GM21515 (cell line): ENCODE measurements around the gene HDLBP.

ENCODE experiments used
- ATAC-seq: cut with Tn5 transposase; IDR thresholded peaks from one replicate; pipeline ENCODE4 v1.9.1; 2021; ENCODE audit not compliant: unreplicated experiment

The HDLBP gene

DNA sequence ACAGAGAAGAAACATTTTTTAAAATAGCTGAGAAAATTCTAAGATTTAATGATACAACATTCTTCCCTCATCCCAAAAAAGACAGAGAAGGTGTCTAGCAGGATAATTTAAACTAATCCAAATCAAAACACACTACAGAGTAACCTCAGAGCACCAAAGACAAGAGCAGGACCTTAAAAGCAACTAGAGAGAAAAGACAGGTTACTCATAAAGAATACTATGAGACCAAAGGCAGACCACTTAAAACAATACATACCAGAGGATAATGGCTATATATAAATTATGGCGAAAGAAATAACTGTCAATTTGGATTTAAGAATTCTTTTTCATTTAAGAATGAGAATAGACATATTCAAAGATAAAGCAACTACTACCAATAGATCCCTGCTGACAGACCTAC lies 40.0 kb downstream of the HDLBP start:
- ATAC-seq: no peak

DNA sequence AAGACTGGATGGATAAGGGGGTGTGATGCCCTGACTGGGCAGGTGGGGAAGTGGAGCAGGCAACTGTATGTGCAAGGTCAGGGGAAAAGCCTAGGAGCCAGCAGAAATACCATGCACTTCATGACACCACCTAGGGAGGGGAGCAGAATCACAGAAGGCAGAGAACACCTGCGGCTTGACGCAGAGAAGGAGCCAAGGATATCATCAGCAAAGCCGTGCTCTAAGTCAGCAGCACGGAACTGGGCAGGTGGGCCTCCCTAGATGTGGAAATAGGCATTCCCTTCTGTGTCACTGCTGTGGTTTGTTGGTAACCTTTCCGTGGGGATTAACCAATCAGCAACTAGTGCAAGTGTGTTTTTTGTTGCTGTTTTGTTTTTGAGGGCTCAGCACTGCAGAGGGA lies 41.3 kb downstream of the HDLBP start:
- no peak for ATAC-seq

DNA sequence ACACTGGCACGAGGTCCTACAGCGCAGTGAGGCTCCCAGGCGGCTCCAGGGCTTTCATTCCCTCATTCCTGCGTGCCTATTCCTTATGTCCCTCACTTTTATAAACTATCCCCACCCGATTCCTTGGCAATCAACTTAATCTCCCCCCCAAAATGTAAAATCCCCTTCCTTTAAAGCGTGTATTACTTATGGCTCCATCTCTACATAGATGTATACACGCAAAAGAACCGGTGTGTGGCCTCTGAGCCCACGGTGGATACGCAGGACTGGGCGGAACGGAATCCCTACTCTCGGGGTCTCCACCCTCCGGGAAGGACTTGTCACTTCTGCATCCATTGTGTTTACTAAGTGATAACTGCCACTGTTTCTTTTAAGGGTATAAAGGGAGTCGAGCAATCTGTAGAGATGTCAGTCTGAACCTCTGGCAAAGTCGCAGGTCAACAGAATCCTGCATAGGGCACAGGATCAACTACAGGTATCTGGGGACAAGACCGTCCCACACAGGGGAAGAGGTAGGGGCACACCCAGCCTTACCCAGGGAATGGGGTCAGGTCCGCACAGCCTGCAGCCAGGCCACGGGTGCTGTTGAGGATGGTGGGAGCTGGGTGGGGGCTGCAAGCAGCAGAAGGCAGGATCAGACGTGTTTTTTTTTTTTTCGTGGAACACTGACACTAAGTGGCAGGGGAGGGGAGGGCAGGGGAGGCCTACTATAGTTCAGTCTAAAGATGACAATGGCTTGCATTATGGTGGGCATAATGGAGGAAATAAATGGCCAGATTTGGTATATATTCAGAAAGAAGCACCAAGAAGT lies 42.1 kb downstream of the HDLBP start:
- no peak for ATAC-seq

DNA sequence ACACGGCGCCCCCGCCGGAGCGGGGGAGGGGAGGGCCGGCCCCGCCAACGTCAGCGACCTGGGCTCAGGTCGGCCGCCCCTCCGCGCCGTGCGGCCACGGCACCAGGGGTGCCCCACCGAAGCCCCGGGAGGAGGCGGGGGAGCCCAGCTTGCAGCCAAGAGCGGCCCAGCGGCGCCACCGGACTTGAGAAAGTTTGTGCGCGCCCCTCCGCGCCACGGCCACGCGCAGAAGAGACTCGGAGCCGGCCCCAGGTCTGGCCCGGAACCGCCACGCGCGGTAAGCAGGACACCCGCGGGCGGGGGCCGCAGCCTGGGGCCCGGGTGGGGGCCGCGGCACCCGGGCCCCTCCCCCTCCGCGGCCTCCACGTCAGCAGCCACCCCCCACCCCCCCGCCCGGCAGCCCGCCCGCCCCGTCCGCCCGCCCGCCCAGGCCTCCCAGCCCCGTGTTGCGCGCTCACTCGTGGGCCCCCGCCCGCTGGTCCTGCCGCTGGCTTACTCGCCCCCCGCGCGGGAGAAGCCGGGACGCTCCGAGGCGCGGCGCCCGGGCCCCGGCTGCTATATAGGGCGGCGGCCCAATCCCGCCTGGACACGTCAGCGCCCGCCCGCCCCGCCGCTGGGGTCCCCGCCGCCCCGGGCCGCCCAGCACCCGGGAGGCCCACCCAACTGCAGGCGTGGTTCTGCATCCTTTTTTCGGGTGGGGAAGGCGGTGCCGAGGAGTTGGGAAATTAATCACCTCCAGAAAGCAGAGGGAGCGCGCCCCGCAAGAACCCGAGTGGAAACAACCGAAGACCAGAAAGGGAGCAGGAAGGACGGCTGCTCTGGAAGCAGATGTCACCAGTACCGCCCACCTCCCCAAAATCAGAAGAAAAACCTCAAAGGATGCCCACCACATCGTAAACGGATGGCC lies 42.9 kb downstream of the HDLBP start:
- peak; percentile 52 for ATAC-seq

DNA sequence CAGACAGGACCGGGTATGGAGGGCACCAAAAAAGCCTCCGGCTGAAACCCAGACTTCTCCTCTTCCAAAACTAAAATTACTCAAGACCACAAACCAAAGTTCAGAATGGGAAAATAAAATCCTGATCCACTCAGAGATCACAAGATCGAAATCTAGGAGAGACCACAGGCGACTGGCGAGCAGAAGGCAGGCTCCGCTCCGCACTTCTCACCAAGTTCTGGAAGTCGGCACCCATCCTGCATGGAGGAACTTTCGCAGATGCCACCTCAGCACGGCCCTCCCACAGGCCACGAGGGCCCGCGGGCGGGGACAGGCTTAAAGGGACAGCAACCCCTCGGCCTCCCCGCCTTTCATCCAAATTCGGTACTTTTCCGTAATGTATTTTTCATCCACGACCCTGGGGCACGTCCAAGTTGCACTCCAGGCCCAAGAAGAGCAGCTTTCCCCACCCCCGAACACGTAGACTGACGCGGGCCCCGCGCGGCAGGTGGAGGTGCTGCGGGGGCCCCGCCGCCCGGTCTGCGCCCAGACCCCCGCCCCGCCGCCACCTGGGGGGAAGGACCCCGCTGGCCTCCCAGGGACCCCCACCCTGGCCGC lies 43.7 kb downstream of the HDLBP start:
- ATAC-seq: peak; percentile 34

DNA sequence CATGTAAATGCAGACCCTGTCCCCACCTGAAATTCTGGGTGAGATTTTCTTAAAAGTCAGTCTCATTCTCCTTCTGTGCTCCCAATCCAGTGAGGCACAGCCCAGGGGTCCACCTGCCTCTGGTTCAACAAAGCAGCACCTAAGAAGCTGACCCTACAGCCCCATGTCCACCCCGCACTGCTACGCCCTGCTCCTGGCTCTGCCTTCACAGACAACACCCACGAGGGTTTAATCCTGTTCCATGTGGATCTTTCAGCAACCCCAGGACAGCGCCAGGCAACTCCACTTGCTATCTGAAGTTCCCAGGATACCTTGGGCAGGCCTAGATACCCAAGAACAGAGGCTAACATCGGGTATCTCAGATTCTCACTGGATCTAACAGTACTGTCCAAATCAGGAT lies 44.9 kb downstream of the HDLBP start:
- ATAC-seq: no peak

DNA sequence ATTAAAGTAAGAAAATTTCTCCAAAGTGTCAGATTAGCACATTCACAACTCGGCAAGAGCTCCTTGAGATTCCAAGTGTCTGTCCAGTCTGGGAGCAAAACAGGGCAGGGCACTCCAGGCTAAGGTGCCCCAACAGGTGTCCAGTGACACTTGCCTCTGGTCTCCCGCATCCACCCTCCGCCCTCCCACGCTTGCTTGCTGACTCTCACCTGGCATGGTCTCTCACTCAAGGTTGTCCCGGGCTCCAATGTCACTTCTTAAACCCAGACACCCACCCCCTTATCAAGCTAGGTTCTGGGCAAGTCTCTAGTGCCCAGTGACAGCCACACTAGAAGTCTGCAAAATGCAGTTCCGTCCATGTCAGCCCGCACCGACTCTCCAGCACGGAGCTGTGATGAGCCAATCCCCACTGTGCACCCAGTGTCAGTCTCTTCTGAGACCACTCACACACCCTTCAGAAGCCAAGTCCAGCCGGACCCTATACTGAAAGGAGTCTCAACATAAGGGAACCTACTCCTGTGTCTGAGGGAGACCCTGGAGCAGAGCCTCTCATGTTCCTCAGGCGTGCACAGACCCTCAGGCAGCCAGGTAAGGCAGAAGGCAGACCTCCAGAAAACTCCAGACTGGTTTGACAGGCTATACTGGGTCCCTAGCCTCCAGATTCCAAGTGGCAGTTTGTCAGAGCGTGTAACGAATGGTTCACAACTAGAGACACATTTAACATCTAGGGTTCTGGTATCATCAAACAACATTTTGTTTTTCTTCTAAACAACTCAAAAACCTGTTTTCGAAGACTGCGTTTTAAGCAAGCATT lies 45.6 kb downstream of the HDLBP start:
- no peak for ATAC-seq

DNA sequence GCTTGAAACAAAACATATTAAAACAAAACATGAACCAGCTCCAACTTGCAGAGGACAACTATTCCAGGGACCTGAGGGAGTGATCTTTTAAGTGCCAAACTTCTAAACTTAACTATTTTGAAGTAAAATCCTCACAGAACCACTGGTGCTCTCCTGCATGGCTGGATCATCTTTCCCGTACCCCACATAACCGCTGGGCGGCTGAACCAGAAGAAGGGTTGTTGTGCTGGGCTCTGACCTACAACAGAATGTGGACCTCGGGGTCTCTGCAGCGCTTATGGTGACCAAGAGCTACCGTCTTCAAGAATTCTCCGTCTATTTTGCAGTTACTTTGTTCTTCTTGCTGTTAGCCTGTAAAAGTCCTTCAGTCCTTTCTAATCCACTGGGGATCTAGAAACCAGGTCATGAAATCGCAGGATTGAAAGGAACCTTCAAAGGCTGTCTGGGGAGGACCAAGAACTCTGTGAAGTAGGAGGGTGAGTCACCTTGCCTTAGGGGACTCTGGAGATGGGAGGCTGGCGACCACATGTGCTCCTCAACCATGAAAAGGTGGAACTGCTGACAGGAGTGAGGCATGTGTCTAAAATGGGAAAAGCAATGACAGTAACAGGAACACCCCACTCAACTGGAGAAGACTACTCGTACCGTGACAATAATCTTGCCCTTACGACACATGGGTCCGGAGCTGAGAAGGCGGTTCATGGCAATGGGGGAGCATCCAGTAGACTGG lies 46.6 kb downstream of the HDLBP start:
- ATAC-seq: no peak

DNA sequence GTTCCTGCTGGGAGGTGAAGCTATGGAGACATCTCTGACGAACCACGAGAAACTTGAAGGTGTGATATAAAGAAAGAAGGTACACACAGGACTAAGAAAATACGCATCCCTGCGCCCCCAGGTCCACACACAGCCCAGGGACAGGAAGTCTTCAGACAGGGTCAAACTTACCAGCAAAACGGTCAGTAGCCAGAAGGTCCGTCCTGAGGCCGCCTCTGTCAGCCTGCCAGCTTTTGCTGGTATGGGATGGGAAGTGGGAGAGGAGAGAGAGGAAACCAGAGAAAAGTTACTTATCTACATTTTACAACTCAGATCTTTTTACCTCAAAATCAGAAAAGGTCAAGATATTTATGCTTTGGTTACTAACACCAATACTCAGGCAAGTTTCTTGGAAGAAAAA lies 47.2 kb downstream of the HDLBP start:
- ATAC-seq: no peak

DNA sequence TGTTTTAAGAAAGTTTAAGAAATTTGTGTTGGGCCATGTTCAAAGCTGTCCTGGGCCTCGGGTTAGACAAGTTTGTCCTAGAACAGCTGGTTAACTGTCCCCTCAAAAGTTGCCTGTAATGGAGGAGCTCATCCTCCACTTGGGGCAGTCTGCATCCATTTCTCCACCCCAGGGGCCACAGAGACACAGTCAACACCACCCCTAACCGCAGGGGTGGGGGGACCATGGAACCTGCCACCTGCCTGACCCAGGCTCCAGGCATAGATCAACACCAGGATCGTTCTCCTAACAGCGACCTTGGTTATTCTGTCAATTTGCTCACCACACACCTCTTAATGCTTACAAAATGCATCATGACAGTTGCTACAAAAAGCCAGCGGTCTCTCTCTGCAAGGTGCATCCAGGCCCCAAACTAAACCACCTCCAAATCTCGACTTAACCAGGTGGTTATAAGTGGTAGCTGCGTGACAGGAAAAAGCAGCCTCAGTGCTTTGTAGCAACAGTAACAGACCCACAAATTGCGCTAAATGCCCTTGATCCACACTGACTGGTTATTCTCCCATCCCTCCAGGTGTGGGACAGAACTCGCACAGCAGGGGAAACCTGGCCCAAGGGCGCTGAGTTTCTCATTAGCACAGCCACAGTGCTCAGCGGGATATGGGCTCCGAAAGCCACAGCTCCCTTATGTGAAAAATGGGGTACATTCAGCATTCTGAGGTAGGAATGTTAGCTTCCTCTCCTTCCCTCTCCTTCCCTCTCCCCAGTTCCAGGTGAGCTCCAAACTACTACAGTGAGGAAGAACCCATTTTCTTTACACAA lies 48.0 kb downstream of the HDLBP start:
- no peak for ATAC-seq

DNA sequence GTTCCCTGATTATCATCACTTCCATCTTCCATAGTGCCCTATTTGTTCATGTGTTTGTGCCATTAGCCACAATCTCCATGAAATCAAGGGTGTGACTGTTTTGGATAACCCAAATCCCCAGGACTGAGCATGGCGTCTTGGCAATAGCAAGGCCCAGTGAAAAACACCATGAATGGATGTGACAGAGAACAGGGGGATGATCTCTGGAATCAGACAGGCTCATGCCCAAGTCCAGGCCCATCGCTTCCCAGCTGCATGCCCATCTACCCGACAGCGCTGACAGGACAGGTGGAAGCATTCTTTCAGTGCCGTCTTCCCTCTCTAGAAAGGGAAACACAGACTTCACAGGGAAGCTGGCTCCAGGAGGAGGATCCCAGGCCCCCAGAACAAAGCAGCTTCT lies 50.0 kb downstream of the HDLBP start:
- ATAC-seq: no peak

DNA sequence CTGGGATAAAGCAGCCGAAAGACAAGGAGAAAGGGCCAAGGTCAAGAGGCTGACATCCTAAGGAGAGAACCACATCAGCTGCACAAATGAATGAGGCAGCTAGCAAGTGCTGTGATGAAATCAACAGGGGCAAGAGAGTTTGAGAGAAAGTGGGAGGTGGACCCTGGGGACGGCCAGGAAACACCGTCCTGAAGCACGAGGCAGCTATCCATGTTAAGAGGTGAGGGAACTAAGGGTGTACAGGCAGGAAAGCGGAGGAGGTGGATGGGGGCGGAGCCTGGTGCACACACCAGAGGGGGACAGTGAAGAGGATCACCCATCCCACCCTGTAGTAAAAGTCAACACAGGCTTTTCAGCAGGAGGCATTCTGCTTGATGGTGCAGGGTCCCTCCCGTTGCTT lies 52.4 kb downstream of the HDLBP start:
- ATAC-seq: no peak

DNA sequence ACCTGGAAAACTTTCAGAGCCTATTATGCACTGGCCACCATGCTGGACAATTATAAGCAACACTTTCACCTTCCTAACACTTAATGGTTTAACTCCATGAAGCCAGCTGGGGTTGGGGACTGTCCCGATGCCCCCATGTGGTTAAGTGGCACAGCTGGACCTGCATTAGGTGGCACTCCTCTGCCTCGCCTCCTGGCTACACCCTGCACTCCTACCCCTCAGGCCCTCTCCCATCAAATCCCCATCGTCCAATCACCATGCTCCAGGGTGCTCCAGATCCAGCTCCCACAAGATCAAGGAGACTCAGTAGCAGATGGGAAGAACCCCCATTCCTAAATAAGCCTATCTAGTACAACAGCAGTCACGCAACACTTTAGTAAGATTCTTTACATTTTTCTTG lies 53.8 kb downstream of the HDLBP start:
- ATAC-seq: no peak

DNA sequence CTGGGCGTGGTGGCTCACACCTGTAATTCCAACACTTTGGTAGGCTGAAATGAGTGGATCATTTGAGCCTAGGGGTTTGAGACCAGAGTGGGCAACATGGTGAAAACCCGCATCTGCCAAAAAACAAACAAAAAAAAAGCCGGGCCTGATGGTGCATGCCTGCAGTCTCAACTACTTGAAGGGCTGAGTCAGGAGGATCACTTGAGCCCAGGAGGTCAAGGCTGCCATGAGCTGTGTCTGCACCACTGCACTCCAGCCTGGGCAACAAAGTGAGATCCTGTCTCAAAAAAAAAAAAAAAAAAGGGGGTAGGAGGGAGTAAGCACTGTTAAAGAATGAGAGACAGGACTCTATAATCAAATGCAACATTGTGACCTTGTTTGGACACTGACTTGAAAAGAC lies 54.6 kb downstream of the HDLBP start:
- ATAC-seq: no peak

DNA sequence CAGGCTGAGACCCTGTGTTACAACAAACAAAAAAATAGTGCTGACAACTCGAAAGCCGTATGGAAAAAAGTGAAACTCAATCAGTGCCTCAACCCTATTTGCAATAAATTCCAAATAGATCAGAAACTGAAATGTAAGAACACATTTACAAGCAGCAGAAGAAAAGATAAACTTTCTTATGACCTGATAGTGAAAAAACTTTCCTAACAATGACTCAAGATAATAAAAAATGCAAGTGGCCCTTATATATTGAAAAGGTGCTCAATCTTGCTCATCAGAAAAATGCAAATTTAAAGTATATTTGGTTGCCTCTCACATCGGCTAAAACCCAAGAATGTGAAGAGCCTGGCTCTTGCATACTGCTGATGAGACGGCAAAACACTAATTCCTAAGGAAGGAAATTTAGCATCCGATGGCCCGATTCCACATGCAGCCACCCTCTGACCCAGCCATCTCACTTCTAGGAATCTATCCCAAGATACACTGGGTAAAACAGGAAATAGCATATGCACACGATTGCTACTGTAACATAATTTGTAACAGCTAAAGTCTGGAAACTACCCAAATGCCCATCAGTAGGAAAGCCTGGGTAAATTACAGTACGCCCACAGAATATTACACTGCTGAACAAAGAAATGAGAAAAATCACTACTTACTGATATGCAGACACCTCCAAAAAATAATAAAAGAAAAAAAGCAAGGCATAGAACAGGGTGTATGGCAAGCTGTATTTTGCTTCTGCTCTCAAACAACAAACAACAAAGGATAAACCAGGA lies 56.8 kb downstream of the HDLBP start:
- no peak for ATAC-seq

DNA sequence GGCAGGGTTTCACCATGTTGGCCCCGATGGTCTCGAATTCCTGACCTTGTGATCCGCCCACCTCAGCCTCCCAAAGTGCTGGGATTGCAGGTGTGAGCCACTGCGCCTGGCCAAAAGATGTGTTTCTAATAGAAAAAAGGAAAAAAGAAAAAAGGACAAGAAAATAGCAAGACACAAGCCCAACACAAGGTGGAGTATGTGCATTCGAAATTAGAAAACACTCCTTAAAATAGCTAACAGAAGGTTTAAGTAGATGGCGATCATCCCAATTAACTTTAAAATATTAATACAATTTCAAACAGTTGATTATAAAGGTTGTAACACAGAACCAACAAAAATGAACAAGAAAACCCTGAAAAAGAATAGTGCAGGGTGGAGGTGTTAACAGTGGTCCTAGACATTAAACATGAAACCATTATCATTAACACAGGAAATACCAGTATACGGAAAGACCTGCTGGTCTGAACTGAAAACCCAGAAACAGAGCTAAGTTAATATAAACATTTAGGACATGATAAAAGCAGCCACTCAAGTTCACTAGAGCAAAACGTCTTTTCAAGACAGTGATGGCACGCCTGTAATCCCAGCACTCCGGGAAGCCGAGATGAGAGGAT lies 57.9 kb downstream of the HDLBP start:
- no peak for ATAC-seq

DNA sequence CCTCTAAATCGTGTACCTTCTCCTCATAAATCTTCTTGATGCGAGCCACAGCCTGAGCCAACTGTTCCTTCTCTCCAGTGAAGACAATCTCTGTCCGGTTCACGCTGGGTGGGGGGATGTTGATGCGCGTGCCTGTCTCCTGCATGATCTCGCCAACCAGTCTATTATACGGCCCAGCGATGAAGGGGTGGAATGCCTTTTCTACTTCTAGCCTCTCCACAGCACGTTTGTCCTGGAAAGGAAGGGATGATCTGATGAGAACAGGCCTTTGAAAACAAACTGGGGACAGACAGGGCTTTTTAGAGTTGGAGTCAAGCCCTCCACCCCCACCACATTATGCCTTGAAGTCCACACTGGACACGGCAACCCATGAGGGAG lies 59.3 kb downstream of the HDLBP start:
- no peak for ATAC-seq

DNA sequence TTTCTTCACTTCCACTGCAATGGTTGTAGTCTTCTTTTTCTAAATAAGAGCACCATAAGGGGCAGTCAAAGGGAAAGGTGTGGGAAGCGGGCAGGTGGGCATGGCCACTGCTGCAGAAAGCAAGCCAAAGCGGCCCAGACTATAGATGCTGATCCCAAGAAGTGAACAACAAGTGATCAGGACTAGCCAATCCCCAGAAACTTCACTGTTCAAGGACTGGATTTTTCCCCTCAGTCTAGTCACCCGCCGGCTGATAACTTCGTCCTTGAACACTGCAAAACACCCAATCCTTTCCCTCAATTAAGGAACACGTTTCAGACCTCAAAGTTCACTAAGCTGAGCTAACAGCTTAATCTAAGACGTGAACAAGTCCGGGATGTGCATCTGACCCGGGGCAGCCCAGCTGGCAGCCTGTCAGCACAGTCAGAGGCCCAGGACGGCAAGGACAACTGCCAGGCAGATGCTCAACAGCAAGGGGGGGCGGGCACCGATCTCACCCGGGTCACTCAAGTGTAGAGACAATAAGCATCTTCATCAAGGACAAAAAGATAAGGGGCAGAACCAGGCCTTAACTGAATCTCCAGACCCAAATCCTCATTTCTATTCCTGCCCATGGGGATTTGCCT lies 59.8 kb downstream of the HDLBP start:
- ATAC-seq: no peak
